ENCODE measurements around the gene KCNE4.

Gene KCNE4

DNA sequence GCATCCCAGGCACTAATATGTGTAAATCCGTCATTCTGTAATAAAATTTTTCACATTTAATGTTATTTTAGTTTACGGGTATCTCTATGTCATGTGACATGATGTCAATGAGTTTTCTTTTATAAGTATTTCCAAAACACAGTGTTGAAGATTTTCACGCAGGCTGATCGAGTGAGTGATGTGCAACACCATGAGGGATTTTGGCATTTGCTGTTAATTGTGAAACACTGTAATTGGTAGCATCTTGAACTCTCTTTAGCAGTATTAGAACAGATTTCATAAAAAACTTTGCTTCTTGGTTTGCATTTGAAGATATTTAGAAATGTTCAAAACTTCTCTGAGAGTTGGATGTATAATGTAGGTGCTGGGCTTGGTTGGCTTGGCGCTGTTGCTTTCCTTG is 35.5 kb downstream of the KCNE4 start:
- H3K4me3 ChIP-seq (ENCODE audit: severe bottlenecking): no peak overlapping the region
- H3K27me3 ChIP-seq (ENCODE audit: insufficient read depth, poor library complexity, severe bottlenecking): no peaks in the 10 kb centered on the region
- TF ChIP-seq, protein P1, sequence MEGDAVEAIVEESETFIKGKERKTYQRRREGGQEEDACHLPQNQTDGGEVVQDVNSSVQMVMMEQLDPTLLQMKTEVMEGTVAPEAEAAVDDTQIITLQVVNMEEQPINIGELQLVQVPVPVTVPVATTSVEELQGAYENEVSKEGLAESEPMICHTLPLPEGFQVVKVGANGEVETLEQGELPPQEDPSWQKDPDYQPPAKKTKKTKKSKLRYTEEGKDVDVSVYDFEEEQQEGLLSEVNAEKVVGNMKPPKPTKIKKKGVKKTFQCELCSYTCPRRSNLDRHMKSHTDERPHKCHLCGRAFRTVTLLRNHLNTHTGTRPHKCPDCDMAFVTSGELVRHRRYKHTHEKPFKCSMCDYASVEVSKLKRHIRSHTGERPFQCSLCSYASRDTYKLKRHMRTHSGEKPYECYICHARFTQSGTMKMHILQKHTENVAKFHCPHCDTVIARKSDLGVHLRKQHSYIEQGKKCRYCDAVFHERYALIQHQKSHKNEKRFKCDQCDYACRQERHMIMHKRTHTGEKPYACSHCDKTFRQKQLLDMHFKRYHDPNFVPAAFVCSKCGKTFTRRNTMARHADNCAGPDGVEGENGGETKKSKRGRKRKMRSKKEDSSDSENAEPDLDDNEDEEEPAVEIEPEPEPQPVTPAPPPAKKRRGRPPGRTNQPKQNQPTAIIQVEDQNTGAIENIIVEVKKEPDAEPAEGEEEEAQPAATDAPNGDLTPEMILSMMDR (IDR thresholded peaks at IDR 0.05; ENCODE audit: poor library complexity, severe bottlenecking): no peak
- no peak overlapping the region for H3K27ac ChIP-seq (ENCODE audit: poor library complexity, severe bottlenecking)
- ATAC-seq (ENCODE audit: low read depth): no peak
- DNase-seq (ENCODE audit: low spot score): no peak
- H3K4me1 ChIP-seq (ENCODE audit: insufficient read depth, poor library complexity, severe bottlenecking): no peaks in the 10 kb centered on the region
- no peaks in the 10 kb centered on the region for H3K9me3 ChIP-seq (ENCODE audit: severe bottlenecking)
- H3K36me3 ChIP-seq (ENCODE audit: low read depth): no peaks in the 10 kb centered on the region

DNA sequence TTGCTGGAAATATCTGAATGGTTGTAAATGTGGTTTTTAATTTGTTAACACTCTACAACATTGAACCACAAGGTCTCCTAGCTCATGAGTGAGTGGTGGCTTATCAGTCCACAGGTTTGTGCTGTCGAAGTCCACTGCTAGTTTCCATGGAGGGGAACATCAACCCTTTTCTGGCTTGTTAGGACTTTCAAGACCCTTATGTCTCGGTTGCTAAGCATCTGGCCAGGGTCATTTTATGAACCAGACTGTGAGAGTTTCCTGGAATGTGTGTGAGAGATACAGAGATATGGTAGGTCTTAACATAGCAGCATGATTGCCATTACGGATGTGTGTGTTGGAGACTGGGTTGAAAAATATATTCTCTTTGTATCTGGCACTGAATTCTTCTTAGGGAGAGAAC is 36.9 kb downstream of the KCNE4 start:
- H3K4me3 ChIP-seq (ENCODE audit: severe bottlenecking): no peak overlapping the region
- TF ChIP-seq, protein P1 (IDR thresholded peaks at IDR 0.05; ENCODE audit: poor library complexity, severe bottlenecking): no peak
- DNase-seq (ENCODE audit: low spot score) (no peak), ATAC-seq (ENCODE audit: low read depth) (no peak)
- H3K4me1 ChIP-seq (ENCODE audit: insufficient read depth, poor library complexity, severe bottlenecking): no peaks in the 10 kb centered on the region
- no peaks in the 10 kb centered on the region for H3K36me3 ChIP-seq (ENCODE audit: low read depth)
- H3K27ac ChIP-seq (ENCODE audit: poor library complexity, severe bottlenecking): no peak overlapping the region
- H3K27me3 ChIP-seq (ENCODE audit: insufficient read depth, poor library complexity, severe bottlenecking): no peaks in the 10 kb centered on the region
- H3K9me3 ChIP-seq (ENCODE audit: severe bottlenecking): no peaks in the 10 kb centered on the region

GRCh38 chr2:223090039-223090438 is 38.0 kb downstream of the KCNE4 start:
- no peak for DNase-seq (ENCODE audit: low spot score)
- H3K36me3 ChIP-seq (ENCODE audit: low read depth): no peaks in the 10 kb centered on the region
- ATAC-seq (ENCODE audit: low read depth): peak; percentile 41; the same call in 2 of the 3 replicates
- H3K27me3 ChIP-seq (ENCODE audit: insufficient read depth, poor library complexity, severe bottlenecking): no peaks in the 10 kb centered on the region
- H3K4me3 ChIP-seq (ENCODE audit: severe bottlenecking): no peak overlapping the region
- no peaks in the 10 kb centered on the region for H3K9me3 ChIP-seq (ENCODE audit: severe bottlenecking)
- TF ChIP-seq, protein P1 (IDR thresholded peaks at IDR 0.05; ENCODE audit: poor library complexity, severe bottlenecking): no peak
- peak overlapping the region; percentile 17 for H3K27ac ChIP-seq (ENCODE audit: poor library complexity, severe bottlenecking)
- H3K4me1 ChIP-seq (ENCODE audit: insufficient read depth, poor library complexity, severe bottlenecking): no peaks in the 10 kb centered on the region

GRCh38 chr2:223090540-223091235 is 38.7 kb downstream of the KCNE4 start:
- TF ChIP-seq, protein P1 (IDR thresholded peaks at IDR 0.05; ENCODE audit: poor library complexity, severe bottlenecking): no peak
- no peaks in the 10 kb centered on the region for H3K36me3 ChIP-seq (ENCODE audit: low read depth)
- peak overlapping the region; percentile 17 for H3K27ac ChIP-seq (ENCODE audit: poor library complexity, severe bottlenecking)
- ATAC-seq (ENCODE audit: low read depth): no peak
- H3K9me3 ChIP-seq (ENCODE audit: severe bottlenecking): no peaks in the 10 kb centered on the region
- H3K4me3 ChIP-seq (ENCODE audit: severe bottlenecking): no peak overlapping the region
- no peaks in the 10 kb centered on the region for H3K4me1 ChIP-seq (ENCODE audit: insufficient read depth, poor library complexity, severe bottlenecking)
- DNase-seq (ENCODE audit: low spot score): no peak
- H3K27me3 ChIP-seq (ENCODE audit: insufficient read depth, poor library complexity, severe bottlenecking): no peaks in the 10 kb centered on the region

GRCh38 chr2:223092667-223093066 is 40.7 kb downstream of the KCNE4 start:
- Histone ChIP-seq H3K4me3 (ENCODE audit: severe bottlenecking) (no peak overlapping the region), H3K9me3 (ENCODE audit: severe bottlenecking) (no peaks in the 10 kb centered on the region), H3K36me3 (ENCODE audit: low read depth) (no peaks in the 10 kb centered on the region), H3K27ac (ENCODE audit: poor library complexity, severe bottlenecking) (no peak overlapping the region), H3K27me3 (ENCODE audit: insufficient read depth, poor library complexity, severe bottlenecking) (no peaks in the 10 kb centered on the region), H3K4me1 (ENCODE audit: insufficient read depth, poor library complexity, severe bottlenecking) (no peaks in the 10 kb centered on the region)
- TF ChIP-seq, protein P1 (IDR thresholded peaks at IDR 0.05; ENCODE audit: poor library complexity, severe bottlenecking): no peak
- DNase-seq (ENCODE audit: low spot score) (no peak), ATAC-seq (ENCODE audit: low read depth) (no peak)
